ENCODE measurements around the gene HECTD4. TPM values are rescaled to one million over a fixed set of nuclear protein-coding genes. Genes with fewer than 3 reads are reported as not detected.

HECTD4 gene
- total and polyA plus RNA-seq, 2 experiments from 2014 or later = 25.7 to 36.9 TPM

GRCh38 chr12:112420740-112421139 lies 38.5 kb upstream of the HECTD4 start:
- Histone ChIP-seq H3K4me1 (ENCODE audit: insufficient read depth) (peaks cover 16% of the 10 kb centered on the region; the same call in 1 of the 2 replicates), H4K20me1 (replicated peaks; ENCODE audit: insufficient read depth) (peaks cover 38% of the 10 kb centered on the region), H3K27me3 (ENCODE audit: insufficient read depth) (no peaks in the 10 kb centered on the region), H3K36me3 (ENCODE audit: insufficient read depth) (no peaks in the 10 kb centered on the region), H3F3A (replicated peaks; ENCODE audit: low read depth) (0 out of 2 replicates have a peak, but pooled peaks cover 14% of the 10 kb centered on the region), H2AFZ (no peak overlapping the region), H3K9me2 (ENCODE audit: insufficient read depth) (no peaks in the 10 kb centered on the region), H3K4me3 (no peak overlapping the region), H3K27ac (ENCODE audit: low read depth) (no peak overlapping the region), H3K79me2 (replicated peaks; ENCODE audit: insufficient read depth) (peaks cover 75% of the 10 kb centered on the region), H3K4me2 (0 out of 2 replicates have a peak overlapping the region, but pooled peaks have one; percentile 93)
- Mint-ChIP-seq H3K27ac (no peak overlapping the region), H3K4me3 (peak overlapping the region; percentile 45), H3K9me3 (no peaks in the 10 kb centered on the region; the same call in 1 of the 3 replicates), H3K36me3 (ENCODE audit: low read depth) (peaks cover 4% of the 10 kb centered on the region; the same call in 1 of the 3 replicates), H3K27me3 (ENCODE audit: insufficient read depth, low read depth, poor library complexity) (peaks cover 18% of the 10 kb centered on the region), H3K4me1 (peaks cover 5% of the 10 kb centered on the region)
- DNase-seq (ENCODE audit: low spot score) = no peak
- TF ChIP-seq NANOG (IDR thresholded peaks at IDR 0.05; ENCODE audit: borderline replicate concordance) (no peak), POLR2AphosphoS5 (IDR thresholded peaks at IDR 0.05; ENCODE audit: low read depth) (no peak), JUNB (IDR thresholded peaks at IDR 0.05; ENCODE audit: unreplicated experiment) (no peak), EZH2 (IDR thresholded peaks at IDR 0.05; ENCODE audit: low read depth, unreplicated experiment) (no peak), ZNF114 (CRISPR knock-in tag; IDR thresholded peaks at IDR 0.05) (no peak), STAT1 (IDR thresholded peaks at IDR 0.05; ENCODE audit: unreplicated experiment) (no peak), ZNF331 (CRISPR knock-in tag; IDR thresholded peaks at IDR 0.05; ENCODE audit: low read depth) (no peak), ETS1 (IDR thresholded peaks at IDR 0.05) (no peak), CREB1 (CRISPR knock-in tag; IDR thresholded peaks at IDR 0.05; ENCODE audit: low read depth) (no peak), EZH2phosphoT487 (IDR thresholded peaks at IDR 0.05; ENCODE audit: unreplicated experiment) (no peak)
- TF ChIP-seq, protein P1, sequence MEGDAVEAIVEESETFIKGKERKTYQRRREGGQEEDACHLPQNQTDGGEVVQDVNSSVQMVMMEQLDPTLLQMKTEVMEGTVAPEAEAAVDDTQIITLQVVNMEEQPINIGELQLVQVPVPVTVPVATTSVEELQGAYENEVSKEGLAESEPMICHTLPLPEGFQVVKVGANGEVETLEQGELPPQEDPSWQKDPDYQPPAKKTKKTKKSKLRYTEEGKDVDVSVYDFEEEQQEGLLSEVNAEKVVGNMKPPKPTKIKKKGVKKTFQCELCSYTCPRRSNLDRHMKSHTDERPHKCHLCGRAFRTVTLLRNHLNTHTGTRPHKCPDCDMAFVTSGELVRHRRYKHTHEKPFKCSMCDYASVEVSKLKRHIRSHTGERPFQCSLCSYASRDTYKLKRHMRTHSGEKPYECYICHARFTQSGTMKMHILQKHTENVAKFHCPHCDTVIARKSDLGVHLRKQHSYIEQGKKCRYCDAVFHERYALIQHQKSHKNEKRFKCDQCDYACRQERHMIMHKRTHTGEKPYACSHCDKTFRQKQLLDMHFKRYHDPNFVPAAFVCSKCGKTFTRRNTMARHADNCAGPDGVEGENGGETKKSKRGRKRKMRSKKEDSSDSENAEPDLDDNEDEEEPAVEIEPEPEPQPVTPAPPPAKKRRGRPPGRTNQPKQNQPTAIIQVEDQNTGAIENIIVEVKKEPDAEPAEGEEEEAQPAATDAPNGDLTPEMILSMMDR (conservative IDR thresholded peaks at IDR 0.05; ENCODE audit: low read depth in 2 of 2) = no peak
- TF ChIP-seq, protein P2, sequence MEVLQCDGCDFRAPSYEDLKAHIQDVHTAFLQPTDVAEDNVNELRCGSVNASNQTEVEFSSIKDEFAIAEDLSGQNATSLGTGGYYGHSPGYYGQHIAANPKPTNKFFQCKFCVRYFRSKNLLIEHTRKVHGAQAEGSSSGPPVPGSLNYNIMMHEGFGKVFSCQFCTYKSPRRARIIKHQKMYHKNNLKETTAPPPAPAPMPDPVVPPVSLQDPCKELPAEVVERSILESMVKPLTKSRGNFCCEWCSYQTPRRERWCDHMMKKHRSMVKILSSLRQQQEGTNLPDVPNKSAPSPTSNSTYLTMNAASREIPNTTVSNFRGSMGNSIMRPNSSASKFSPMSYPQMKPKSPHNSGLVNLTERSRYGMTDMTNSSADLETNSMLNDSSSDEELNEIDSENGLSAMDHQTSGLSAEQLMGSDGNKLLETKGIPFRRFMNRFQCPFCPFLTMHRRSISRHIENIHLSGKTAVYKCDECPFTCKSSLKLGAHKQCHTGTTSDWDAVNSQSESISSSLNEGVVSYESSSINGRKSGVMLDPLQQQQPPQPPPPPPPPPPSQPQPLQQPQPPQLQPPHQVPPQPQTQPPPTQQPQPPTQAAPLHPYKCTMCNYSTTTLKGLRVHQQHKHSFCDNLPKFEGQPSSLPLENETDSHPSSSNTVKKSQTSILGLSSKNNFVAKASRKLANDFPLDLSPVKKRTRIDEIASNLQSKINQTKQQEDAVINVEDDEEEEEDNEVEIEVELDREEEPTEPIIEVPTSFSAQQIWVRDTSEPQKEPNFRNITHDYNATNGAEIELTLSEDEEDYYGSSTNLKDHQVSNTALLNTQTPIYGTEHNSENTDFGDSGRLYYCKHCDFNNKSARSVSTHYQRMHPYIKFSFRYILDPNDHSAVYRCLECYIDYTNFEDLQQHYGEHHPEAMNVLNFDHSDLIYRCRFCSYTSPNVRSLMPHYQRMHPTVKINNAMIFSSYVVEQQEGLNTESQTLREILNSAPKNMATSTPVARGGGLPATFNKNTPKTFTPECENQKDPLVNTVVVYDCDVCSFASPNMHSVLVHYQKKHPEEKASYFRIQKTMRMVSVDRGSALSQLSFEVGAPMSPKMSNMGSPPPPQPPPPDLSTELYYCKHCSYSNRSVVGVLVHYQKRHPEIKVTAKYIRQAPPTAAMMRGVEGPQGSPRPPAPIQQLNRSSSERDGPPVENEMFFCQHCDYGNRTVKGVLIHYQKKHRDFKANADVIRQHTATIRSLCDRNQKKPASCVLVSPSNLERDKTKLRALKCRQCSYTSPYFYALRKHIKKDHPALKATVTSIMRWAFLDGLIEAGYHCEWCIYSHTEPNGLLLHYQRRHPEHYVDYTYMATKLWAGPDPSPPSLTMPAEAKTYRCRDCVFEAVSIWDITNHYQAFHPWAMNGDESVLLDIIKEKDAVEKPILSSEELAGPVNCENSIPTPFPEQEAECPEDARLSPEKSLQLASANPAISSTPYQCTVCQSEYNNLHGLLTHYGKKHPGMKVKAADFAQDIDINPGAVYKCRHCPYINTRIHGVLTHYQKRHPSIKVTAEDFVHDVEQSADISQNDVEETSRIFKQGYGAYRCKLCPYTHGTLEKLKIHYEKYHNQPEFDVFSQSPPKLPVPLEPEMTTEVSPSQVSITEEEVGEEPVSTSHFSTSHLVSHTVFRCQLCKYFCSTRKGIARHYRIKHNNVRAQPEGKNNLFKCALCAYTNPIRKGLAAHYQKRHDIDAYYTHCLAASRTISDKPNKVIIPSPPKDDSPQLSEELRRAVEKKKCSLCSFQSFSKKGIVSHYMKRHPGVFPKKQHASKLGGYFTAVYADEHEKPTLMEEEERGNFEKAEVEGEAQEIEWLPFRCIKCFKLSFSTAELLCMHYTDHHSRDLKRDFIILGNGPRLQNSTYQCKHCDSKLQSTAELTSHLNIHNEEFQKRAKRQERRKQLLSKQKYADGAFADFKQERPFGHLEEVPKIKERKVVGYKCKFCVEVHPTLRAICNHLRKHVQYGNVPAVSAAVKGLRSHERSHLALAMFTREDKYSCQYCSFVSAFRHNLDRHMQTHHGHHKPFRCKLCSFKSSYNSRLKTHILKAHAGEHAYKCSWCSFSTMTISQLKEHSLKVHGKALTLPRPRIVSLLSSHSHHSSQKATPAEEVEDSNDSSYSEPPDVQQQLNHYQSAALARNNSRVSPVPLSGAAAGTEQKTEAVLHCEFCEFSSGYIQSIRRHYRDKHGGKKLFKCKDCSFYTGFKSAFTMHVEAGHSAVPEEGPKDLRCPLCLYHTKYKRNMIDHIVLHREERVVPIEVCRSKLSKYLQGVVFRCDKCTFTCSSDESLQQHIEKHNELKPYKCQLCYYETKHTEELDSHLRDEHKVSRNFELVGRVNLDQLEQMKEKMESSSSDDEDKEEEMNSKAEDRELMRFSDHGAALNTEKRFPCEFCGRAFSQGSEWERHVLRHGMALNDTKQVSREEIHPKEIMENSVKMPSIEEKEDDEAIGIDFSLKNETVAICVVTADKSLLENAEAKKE (CRISPR knock-in tag; IDR thresholded peaks at IDR 0.05) = no peak
- TF ChIP-seq, protein P3, sequence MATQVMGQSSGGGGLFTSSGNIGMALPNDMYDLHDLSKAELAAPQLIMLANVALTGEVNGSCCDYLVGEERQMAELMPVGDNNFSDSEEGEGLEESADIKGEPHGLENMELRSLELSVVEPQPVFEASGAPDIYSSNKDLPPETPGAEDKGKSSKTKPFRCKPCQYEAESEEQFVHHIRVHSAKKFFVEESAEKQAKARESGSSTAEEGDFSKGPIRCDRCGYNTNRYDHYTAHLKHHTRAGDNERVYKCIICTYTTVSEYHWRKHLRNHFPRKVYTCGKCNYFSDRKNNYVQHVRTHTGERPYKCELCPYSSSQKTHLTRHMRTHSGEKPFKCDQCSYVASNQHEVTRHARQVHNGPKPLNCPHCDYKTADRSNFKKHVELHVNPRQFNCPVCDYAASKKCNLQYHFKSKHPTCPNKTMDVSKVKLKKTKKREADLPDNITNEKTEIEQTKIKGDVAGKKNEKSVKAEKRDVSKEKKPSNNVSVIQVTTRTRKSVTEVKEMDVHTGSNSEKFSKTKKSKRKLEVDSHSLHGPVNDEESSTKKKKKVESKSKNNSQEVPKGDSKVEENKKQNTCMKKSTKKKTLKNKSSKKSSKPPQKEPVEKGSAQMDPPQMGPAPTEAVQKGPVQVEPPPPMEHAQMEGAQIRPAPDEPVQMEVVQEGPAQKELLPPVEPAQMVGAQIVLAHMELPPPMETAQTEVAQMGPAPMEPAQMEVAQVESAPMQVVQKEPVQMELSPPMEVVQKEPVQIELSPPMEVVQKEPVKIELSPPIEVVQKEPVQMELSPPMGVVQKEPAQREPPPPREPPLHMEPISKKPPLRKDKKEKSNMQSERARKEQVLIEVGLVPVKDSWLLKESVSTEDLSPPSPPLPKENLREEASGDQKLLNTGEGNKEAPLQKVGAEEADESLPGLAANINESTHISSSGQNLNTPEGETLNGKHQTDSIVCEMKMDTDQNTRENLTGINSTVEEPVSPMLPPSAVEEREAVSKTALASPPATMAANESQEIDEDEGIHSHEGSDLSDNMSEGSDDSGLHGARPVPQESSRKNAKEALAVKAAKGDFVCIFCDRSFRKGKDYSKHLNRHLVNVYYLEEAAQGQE (IDR thresholded peaks at IDR 0.05; ENCODE audit: unreplicated experiment) = no peak
- no peak for ATAC-seq

Measured in GM23338 (cell line).